NCI-H69 (cell line): ENCODE measurements around the gene DYNC2H1.

Source experiments
- DNase-seq: peaks from one replicate; lab custom pipeline; 2025; lab: John Stamatoyannopoulos, UW

DYNC2H1 gene

GRCh38 chr11:103471546-103471945, 362.3 kb downstream of the DYNC2H1 start:
- DNase-seq = peak; percentile 19

GRCh38 chr11:103476874-103477273, 367.6 kb downstream of the DYNC2H1 start:
- no peak for DNase-seq

- DNase-seq = peak; percentile 45
Measured at GRCh38 chr11:103480421-103480820, 371.2 kb downstream of the DYNC2H1 start.

- no peak for DNase-seq
Measured at GRCh38 chr11:103483996-103484395, 374.8 kb downstream of the DYNC2H1 start.

DNA sequence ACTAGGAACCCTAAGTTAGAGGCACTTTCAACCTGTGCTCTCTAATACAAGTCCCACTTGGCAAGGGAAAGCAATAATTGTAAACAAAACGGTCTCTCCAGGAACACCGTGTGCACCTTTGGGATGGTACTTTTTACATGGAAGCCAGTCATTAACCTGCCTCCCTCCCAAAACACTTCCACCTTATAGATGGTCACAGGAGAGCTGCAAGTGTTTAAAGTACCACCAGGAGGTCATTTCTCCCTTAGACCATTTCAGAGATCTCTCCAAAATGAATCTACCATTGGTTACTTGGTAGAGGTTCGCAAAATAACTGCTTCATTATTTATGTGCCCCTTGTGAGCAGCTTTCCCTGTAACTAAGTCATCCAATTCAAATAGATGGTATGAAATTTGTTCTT, 375.3 kb downstream of the DYNC2H1 start:
- DNase-seq = no peak

DNA sequence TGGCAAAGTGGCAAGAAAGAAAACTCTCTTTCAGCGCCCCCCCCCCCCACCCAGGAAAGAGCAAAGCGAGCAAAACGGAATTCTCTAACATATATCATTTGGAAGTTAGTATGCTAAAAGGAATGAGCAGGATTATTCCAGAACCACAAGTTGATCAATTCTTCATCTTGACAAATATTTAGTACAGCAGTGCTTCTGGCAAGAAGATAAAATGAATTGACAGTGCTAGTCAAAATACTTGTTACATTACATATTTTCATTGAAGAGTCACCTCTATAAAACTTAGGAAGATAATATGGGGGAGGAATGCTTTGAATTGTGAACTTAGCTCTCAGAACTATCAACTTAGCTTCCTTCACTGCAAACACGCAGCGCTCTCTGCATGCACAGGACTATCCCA, 377.4 kb downstream of the DYNC2H1 start:
- DNase-seq = no peak

DNA sequence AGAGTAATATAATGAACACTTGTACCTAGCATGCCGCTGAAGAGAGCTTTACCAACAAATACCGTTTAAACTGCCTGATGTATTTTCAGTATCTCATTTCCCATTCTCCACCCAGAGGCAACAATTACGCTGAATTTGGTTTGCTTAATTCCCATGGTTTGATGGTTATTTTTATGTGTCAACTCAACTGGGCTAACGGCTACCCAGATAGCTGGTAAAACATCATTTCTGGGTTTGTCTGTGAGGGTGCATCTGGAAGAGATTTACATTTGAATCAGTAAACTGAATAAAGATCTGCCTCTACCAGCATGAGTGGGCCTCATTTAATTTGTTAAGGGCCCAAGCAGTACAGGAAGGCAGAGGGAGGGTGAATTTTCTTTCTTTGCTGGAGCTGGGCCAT, 377.9 kb downstream of the DYNC2H1 start:
- DNase-seq = no peak

GRCh38 chr11:103488031-103488461, 378.8 kb downstream of the DYNC2H1 start:
- no peak for DNase-seq

- DNase-seq = peak; percentile 12
Measured at GRCh38 chr11:103488579-103488978, 379.4 kb downstream of the DYNC2H1 start.

DNA sequence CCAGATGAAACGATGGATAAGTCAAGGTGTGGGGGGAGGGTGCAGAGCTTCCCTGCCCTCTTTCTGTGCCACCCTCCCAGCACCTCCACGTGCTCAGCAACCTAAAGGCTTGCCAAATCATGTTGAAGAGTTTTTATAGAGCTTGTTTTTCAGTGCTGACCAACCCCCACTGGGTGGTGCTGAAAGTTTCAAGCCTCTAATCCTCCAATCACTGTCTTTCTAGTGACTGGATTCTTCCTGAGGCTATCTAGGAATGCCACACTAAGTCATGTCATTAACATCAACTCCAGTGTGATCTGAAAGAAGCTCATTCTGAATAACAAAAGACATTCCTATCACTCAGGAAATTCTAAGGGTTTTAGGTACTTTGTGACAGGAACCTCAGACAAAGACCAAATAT, 382.6 kb downstream of the DYNC2H1 start:
- no peak for DNase-seq

DNA sequence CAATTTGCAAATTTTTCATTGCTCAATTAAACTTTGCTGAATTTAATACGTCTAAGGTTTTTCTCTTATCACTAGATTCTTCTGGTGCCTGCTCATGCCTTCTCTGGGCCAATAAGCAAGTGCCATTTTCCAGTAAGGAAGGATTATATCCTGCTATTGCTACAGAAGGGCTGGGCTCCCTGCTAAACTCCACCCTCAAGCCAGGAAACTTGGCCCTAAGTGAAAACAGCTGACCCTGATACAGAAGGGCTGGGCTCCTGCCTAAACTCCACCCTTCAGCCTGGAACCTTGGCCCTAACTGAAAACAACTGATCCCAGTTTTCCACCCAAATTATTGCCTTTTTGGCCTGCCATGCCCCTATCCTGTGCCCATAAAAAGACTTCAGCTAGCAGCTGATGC, 385.3 kb downstream of the DYNC2H1 start:
- DNase-seq = no peak

DNA sequence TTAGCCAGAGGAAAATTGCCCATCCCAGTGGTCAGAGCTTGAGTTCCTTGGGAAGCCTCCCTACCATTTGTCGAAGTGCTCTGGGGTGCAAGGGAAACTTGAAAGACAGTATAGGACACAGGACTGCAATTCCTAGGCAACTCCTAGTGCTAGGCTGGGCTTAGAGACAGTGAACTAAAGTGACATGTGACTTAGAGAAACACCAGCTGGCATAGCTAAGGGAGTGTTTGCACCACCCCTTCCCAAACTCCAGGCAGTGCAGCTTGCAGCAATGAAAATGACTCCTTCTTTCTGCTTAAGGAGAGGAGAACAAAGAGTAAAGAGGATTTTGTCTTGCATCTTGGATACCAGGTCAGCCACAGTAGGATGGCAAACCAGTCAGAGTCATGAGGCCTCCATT, 388.0 kb downstream of the DYNC2H1 start:
- peak; percentile 13 for DNase-seq

DNA sequence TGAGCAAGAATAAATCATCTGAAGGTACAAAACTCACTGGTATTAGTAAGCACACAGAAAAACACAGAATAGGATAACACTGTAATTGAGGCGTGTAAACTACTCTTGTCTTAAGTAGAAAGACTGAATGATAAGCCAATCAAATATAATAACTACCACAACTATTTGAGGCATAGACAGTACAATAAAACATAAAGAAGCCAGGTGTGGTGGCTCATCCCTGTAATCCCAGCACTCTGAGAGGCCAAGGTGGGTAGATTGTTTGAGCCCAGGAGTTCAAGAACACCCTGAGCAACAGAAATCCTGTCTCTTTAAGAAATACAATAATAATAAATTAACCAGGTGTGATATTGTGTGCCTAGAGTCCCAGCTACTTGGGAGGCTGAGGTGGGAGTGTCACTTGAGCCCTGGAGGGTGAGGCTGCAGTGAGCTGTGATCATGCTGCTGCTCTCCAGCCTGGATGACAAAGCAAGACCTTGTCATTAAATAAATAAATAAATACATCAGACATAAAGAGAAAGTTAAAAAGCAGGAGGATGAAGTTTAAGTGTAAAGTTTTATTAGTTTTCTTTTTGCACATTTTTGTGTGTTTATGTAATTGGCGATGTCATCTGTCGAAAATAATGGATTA, 390.6 kb downstream of the DYNC2H1 start:
- no peak for DNase-seq

DNA sequence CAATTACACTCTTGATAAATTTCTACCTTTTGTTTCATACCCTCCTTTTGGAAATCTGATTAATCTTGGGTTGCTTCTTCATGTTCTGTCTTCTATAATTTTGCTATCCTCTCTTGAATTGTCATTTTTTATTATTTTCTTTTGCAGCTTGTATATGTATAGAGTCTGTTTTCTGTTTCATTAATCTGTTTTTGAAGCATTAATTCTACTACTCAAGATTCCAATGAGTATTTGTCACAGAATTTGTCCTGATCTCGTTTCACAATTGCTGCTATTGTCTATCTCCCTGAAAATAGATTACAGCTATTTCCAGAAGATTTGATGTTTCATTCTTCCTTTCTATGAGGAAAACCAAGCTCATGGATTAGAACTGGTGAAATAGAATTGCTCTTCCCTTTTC, 406.1 kb downstream of the DYNC2H1 start:
- no peak for DNase-seq

- DNase-seq = no peak
Measured at GRCh38 chr11:103520792-103521191, 411.6 kb downstream of the DYNC2H1 start.

DNA sequence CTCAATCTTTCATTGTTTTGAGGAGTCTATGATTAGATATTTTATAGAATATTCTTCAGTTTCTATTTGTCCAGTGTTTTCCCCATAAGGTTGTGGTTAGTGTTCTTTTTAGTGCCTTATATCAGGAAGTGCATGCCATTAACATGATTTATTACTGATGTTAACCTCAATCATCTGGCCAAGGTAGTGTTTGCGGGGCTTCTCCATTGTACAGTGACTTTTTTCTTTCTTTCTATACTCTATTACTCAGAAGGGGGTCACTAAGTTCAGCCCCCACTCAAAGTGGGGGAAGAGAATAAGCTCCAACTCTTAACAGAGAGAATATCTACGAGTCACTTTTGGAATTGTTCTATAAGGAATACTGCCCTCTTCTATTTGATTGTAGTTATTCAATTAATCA, 415.8 kb downstream of the DYNC2H1 start:
- DNase-seq = peak; percentile 63

DNA sequence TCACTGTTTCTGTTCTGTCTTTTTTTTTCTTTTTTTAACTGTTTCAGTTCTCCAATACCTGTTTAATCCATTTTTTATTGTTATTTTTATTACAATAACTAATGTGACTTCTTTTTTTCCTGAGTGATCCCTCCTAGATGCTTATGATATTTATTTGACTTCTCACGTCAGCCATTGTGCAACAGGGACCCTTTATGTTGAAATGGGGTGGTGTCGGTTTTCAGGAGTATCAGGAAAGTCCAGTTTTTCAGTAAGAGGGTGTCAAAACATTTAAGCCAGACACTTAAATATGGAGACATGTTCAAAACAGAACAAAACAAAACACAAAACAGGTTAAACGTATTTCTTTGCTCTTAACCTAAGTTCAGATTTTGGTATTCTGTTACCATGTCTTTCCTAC, 418.8 kb downstream of the DYNC2H1 start:
- DNase-seq = no peak

DNA sequence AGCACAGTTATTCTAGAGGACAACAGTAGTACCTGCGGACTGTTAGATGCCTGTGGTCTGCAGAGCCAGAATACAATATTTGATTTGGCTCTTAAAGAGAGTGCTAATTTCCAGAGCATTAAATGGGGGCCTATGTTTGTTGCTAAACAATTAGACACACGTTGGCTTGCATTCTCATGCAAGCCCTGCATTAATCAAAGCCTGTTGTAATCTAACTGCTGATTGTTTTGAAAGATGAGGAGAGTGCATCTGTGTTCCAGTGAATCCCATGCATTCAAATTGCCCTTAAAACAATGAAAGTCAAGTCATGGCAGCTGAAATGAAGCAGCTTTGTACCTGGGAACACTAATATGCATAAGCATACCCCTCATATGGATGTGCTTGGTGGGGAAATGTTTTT, 419.4 kb downstream of the DYNC2H1 start:
- peak; percentile 68 for DNase-seq

- no peak for DNase-seq
Measured at GRCh38 chr11:103529181-103529684, 420.0 kb downstream of the DYNC2H1 start.
